Islet precursor cell (in vitro differentiated cells): ENCODE data around the gene ZFR.
"Not testable (repeated sequence)": the region's sequence is repeated elsewhere in the genome, so short reads cannot be mapped to it uniquely, and the experiment has no call there.

Experiments
- DNase-seq: peaks from one replicate; pipeline ENCODE4 v3.0.0-alpha.2; 2018

ZFR gene

DNA sequence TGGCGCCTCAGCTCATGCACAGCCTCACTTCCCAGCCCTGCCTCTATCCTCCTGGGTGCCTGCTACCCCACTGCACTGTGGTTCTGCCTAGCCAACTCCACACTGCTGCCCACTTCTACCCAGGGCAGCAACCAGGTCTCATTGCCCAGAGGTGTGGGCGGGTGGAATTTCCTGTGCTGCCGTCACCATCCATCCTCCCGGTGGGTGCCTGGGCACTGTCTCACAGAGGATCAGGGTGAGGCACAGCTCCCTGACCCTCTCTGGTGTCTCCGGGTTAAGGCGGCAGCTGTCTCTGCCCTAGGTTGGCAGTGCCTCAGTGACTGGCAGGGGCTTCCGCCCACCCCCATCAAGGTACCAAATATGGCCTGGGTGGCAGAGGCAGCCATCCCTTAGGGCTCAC lies 127.5 kb downstream of the ZFR start:
- no peak for DNase-seq

DNA sequence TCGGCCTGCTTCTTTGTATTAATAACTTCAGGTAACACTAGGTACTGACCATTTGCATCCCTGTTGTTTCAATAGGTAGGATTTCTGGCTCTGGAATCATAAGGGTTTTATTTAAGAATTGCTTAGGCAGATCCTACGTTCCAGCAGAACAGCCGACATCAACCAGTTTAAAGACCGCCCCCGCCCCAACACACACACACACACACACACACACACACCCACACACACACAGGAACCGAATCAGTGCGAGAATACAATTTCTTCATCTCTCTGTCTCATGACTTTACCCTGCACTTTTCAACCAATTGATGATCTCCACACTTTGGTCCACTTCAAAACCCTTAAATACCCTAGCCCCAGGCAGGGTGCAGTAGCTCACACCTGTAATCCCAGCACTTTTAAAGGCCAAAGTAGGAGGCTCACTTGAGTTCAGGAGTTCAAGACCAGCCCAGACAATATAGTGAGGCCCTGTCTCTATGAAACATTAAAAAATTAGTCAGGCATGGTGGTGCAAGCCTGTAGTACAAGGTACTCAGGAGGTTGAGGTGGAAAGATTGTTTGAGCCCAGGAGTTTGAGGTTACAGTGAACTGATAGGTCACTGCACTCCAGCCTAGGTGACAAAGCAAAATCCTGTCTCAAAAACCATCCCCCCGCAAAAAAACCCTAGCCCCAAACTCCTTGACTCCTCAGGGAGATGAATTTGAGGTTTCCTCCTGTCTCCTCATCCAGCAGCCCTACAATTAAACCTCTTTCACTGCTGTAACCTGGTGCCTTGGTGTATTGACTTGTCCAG lies 129.1 kb downstream of the ZFR start:
- DNase-seq = no peak

DNA sequence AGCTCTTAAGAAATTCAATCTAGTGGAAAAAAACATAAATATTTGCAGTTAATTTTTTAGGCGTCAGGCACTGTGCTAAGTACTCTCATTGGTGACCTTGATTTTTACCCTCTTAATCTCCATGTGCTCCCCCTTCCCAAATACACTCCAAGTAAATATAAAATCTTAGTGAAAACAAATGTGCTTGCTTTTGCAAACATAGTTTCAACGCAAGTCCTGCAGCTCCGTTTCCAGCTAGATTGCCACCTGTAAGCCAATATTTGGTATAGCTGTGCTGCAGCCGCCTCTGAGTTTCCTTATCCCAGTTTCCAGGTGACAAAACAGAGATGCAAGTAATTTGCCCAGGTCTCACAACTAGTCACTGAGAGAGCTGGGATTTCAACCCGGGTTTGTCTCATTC lies 129.9 kb downstream of the ZFR start:
- no peak for DNase-seq

DNA sequence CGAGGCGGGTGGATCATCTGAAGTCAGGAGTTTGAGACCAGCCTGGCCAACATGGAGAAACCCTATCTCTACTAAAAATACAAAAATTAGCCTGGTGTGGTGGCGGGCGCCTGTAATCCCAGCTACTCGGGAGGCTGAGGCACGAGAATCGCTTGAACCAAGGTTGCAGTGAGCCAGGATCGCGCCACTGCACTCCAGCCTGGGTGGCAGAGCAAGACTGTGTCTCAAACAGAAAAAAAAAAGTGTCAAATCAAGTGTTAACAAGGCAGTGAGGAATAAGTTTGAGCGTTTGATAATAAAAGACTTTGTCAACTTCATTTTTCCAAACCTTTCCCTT lies 130.4 kb downstream of the ZFR start:
- not testable (repeated sequence) for DNase-seq

DNA sequence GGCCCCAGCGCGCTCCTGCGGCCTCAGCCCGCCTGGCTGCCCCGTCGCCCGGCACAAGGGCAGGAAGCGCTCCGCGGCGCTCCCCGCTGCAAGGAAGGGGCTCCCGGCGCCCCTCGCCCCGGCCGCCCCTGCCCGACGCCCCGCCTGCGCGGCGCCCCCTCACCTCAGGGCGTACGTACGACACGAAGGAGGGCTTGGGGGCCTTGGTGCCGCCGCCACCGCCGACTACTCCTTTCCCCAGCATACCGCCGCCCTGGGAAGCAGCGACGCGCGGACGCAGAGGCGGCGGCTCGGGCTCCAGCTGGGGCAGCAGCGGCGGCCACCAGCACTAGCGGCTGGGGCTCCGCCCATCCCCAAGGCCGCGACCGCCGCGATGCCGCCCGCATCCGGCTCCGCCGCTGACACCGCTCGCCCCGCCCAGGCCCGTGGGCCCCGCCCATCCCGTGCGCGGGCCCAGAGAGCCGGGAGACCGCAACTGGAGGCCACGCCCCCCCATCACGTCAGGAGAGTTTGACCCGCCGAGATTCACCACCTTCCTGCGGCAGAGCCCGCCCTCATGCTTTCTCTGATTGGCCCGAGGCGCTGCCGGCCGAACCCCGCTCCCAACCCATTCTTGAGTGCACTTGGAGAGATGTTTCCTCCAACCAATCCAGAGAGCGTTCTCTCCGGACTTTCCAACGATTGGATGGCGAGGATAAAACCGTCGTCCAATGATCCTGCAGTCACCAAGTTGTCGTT lies 131.8 kb downstream of the ZFR start, which contains the start of gene MTMR12:
TSS of gene MTMR12 (minus strand) at position 345 of the 738 bp plus-strand sequence. CDS start at position 244, 101 bp downstream.
- peak; percentile 100 for DNase-seq

DNA sequence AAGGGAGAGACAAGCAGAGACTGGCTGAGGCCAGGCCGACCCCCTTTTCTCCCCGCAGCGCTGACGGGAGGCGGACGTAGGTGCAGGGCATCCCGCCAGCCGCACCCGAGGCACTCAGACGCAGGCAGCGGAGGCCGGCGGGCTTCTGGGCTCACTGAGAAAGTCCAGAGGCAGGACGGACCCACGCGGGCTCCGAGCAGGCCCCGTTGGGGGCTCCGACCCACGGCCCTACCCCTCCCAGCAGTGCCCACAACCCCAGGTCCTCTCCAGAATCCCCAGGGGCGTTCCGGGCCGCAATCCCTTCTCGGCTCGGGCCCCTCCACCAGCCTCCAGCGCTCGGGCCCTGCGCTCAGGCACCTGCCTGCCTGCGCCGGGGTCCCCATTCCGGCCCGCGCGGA lies 132.3 kb downstream of the ZFR start:
- DNase-seq = peak; percentile 78

DNA sequence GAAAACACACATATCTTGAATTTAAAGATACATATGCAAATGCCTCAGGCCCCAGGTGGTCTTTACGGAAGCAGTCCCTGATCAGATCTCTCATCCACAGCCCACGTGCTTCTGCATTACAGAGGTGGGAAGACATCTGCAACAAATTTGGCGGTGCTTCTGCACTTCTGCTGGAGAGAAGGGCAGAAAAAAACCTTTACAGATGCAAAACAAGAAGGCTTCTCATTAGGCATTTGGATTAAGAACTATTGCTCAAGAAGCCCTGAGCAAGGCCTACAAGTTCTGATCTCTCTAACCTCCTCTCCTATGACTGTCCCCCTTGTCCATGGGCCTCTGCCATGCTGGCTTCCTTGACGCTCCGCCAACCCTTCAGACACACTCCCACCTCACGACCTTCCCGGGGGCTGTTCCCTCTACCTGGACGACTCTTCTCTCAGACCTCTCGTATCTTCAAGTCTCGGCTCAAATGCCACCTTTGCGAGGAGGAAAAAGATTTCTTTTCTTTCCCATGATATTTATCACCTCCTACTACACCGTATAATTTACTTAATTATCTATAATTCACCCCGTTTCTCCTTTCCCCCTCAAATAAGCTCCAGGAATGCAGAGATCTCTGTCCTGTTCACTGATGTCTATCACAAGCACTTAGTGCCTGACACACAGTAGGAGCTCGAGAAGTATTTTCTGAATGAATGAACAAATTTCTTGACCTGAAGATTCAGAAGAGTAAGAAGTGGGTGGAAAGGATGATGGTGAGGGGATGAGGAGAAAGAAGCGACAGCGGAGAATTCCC lies 132.9 kb downstream of the ZFR start:
- DNase-seq = no peak

DNA sequence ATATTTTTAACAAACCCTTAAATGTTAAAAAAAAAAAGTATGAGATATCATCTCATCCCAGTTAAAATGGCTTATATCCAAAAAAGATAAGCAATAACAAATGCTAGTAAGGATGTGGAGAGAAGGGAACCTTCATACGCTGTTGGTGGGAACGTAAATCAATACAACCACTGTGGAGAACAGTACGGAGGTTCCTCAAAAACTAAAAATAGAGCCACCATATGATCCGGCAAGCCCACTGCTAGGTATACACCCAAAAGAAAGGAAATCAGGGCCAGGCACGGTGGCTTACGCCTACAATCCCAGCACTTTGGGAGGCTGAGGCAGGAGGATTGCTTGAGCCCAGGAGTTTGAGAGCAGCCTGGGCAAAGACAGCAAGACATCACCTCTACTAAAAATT lies 134.8 kb downstream of the ZFR start:
- DNase-seq = no peak

DNA sequence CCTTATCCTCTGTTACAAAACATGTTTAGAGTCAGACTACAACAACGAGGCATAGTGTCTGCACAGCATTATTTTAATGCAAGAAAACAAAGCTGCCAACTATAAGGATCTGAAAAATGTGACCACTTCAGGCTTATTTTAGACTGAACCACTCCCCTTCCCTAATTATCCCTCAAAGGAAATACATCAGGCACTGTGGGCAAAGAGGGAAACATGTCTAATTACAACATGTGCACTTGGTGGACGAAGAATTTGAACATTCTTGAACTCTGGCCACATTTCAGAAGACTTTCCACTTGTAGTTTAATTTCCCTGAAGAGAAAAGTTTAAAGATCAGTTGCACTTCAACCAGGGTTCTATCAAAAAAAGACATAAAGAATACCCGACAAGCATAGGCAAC lies 135.6 kb downstream of the ZFR start:
- DNase-seq = no peak

DNA sequence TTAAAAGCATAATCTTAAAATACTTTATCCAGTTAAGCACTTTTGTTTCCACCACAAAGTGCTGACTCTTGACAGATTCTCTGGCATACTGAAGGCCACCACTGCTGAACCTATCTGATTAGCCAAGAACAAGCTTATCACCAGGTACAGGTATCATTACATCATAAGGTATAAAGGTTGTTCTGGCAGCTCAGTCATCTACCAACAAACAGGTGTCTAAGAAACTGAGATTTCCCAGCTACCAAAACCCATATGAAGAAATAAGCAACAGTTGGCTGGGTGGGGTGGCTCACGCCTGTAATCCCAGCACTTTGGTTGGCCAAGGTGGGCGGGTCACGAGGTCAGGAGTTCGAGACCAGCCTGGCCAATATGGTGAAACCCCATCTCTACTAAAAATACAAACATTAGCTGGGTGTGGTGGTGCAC lies 136.8 kb downstream of the ZFR start:
- no peak for DNase-seq

DNA sequence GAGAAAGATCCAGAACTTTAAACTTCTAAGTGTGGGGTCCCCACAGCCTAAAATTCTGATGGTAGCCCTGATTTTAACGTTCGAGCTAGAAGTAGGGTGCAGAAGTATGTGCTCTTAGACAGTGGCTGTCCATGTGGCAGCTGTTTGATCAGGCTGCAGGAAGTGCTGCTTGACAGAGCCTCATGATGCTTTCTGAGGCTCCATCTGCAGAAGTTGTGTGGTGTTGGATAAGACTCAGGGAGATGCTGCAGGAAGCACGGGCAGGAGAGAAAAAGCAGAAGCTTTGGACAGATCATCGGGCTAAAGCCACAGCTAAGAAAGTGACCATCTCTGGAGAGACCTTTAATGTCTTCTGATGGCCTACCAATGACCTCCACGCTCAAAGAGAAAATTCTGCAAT lies 139.9 kb downstream of the ZFR start:
- DNase-seq = no peak
